ENCODE data around the gene LYST. TPM values are rescaled to one million over a fixed set of nuclear protein-coding genes. Genes with fewer than 3 reads are reported as not detected.
"Not testable (repeated sequence)": the region's sequence is repeated elsewhere in the genome, so short reads cannot be mapped to it uniquely, and the experiment has no call there.

LYST gene
- total RNA-seq, 1 donor from 2014 or later: 90.2 TPM

DNA sequence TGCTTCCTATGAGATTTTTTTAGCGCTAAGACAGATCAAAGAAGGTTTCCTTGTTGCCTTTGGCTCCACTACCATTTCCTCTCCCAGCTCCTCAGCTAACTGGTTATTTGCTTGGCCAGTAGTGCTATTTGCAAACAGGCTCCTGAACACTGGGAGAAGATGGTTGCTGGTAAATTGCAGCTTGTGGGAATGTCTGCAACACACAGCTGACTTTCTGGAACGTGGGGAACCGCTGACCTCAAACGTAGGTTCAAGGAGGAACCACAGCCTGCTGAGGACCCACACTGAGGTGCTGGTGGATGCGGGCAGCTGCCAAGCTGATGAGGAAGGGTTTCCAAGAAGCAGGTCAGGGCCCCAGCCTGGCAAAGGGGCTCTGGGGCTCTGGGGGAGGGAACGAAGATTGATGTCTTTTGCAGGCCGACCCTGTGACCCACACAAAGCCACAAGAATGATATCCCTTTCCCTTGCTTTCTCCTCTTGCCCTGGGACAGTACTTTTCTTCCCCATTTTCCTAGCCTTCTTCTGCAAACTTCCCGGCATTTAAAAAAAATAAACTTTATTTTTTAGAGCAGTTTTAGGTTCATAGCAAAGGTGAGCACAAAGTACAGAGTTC, 241.9 kb downstream of the LYST start:
- no peaks in the 10 kb centered on the region for H3K9me3 Mint-ChIP-seq
- no peaks in the 10 kb centered on the region for H3K36me3 Mint-ChIP-seq (ENCODE audit: low read depth)
- TF ChIP-seq CTCF (IDR thresholded peaks at IDR 0.05): no peak
- DNase-seq (no peak), ATAC-seq (ENCODE audit: low read depth) (no peak)
- intact Hi-C loops (cut with micrococcal nuclease): no loop called here
- H3K4me3 Mint-ChIP-seq: no peak overlapping the region
- H3K4me1 Mint-ChIP-seq: no peaks in the 10 kb centered on the region
- ChIA-PET POLR2A (no interaction called here), CTCF (no interaction called here)
- peaks cover 22% of the 10 kb centered on the region for H3K27me3 Mint-ChIP-seq
- no peak overlapping the region for H3K27ac Mint-ChIP-seq

DNA sequence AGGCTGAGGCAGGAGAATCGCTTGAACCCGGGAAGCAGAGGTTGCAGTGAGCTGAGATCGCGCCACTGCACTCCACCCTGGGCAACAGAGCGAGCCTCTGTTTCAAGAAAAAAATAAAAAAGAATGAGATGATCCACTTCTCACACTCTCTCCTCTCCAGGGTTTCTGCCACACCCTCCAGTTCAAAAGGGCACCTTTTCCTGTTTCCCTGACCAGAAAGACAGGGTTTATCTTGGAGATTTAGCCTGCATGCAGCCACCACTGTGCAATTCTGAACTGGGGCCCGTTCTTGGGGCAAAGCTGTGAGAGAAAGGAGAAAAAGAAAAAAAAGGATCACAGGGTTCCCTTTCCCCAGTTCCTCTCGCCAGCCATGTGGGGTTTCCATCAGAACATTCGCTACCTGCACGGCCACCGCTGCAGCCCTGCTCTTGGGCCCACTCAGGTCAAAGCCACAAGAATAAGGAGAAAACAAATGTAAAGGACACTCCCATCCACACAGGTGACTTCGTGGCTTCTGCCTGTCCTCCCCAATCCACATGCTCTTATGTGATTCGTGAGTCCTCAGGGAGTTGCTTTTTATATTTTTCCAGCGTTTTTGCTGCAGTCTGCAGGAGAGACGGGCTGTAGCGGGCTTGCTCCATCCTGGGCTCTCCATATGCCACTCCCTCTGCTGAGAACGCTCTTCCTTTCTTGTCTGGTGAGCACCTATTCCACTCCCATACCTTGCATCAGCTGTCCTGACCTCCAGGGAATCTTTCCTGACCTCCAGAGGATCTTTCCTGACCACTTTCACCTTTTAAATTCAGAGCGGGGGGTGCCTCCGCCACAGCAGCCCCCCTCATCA, 243.5 kb downstream of the LYST start:
- Mint-ChIP-seq H3K27me3 (peaks cover 22% of the 10 kb centered on the region), H3K9me3 (no peaks in the 10 kb centered on the region), H3K27ac (no peak overlapping the region), H3K4me1 (no peaks in the 10 kb centered on the region), H3K36me3 (ENCODE audit: low read depth) (no peaks in the 10 kb centered on the region), H3K4me3 (no peak overlapping the region)
- DNase-seq (no peak), ATAC-seq (ENCODE audit: low read depth) (no peak)
- intact Hi-C loops (cut with micrococcal nuclease): no loop called here
- POLR2A ChIA-PET: no interaction called here
- no peak for TF ChIP-seq CTCF (IDR thresholded peaks at IDR 0.05)
- CTCF ChIA-PET: no interaction called here

- H3K27ac Mint-ChIP-seq; H3K9me3 Mint-ChIP-seq; H3K4me1 Mint-ChIP-seq; POLR2A ChIA-PET; H3K36me3 Mint-ChIP-seq (ENCODE audit: low read depth); H3K4me3 Mint-ChIP-seq; CTCF ChIA-PET; DNase-seq; intact Hi-C loops (cut with micrococcal nuclease); ATAC-seq (ENCODE audit: low read depth): not testable (repeated sequence)
- peaks cover 17% of the 10 kb centered on the region for H3K27me3 Mint-ChIP-seq
These were observed 247.6 kb downstream of the LYST start for GRCh38 chr1:235619149-235619548.

GRCh38 chr1:235617808-235618207, 248.9 kb downstream of the LYST start:
- H3K9me3 Mint-ChIP-seq: no peaks in the 10 kb centered on the region

DNA sequence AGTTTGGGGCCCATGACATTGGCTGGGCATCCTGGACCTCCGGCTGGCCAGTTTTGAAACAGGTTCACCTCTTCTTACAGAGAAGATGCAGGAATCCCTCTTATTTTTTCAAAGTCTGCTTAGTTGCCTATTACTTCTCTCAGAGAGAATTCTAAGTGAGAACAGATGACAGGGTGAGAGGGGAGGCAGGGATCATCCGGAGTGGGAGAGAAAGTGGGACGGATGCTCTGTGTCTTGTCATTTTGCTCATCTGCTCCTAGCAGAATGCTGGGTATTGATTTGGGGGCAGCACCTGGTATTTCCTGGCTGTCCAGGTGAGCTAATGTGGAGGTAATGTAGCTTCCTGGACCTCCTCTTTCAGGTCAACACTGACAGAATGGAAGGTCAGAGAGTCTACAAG, 249.6 kb downstream of the LYST start:
- Mint-ChIP-seq H3K27me3 (peaks cover 7% of the 10 kb centered on the region), H3K4me1 (no peaks in the 10 kb centered on the region), H3K4me3 (no peak overlapping the region), H3K27ac (no peak overlapping the region), H3K36me3 (ENCODE audit: low read depth) (no peaks in the 10 kb centered on the region), H3K9me3 (no peaks in the 10 kb centered on the region)
- intact Hi-C loops (cut with micrococcal nuclease): no loop called here
- ChIA-PET POLR2A (no interaction called here), CTCF (no interaction called here)
- DNase-seq: no peak
- ATAC-seq (ENCODE audit: low read depth): no peak
- no peak for TF ChIP-seq CTCF (IDR thresholded peaks at IDR 0.05)

More at GRCh38 chr1:235617808-235618207, 248.9 kb downstream of the LYST start:
- ChIA-PET POLR2A (no interaction called here), CTCF (no interaction called here)
- no peaks in the 10 kb centered on the region for H3K36me3 Mint-ChIP-seq (ENCODE audit: low read depth)
- no peaks in the 10 kb centered on the region for H3K4me1 Mint-ChIP-seq
- no peak overlapping the region for H3K27ac Mint-ChIP-seq
- intact Hi-C loops (cut with micrococcal nuclease): no loop called here
- ATAC-seq (ENCODE audit: low read depth) (no peak), DNase-seq (no peak)
- no peak for TF ChIP-seq CTCF (IDR thresholded peaks at IDR 0.05)
- H3K4me3 Mint-ChIP-seq: no peak overlapping the region
- peaks cover 7% of the 10 kb centered on the region for H3K27me3 Mint-ChIP-seq

All from activated B cell treated with CpG ODN at 0.5 μM for 24 hours (primary cell).